ENCODE measurements around the gene RARRES2.

Gene RARRES2

DNA sequence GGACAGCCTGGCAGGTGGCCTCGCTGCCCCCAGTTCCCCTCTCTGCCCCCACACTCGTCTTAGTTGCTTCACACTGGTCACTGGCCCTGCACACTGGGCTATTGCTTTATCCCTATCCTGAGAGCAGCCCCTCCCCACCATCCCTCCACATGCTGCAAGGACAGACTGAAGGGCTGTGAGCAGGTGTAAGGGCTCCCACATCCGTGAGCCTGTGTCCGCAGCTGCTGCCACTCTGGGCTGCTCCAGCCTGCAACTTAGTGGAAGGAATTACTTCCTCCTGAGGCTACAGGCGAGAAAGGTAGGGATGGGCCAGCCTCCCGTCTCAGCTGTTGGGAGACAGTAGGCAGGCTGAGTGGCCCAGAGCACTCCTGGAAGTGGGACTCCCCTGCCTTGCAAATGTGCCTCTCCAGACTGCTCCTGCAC, 3.8 kb downstream of the RARRES2 start:
- DNase-seq (ENCODE audit: low read depth in 3 of 3), result no peak

GRCh38 chr7:150337179-150337578, 4.2 kb downstream of the RARRES2 start:
- no peak for DNase-seq (ENCODE audit: low read depth in 3 of 3)

GRCh38 chr7:150336746-150337145, 4.7 kb downstream of the RARRES2 start:
- no peak for DNase-seq (ENCODE audit: low read depth in 3 of 3)

- no peak for DNase-seq (ENCODE audit: low read depth in 3 of 3)
Observed at GRCh38 chr7:150335774-150336112, 5.7 kb downstream of the RARRES2 start.

- DNase-seq (ENCODE audit: low read depth in 3 of 3), result no peak
Observed at GRCh38 chr7:150335108-150335773, 6.2 kb downstream of the RARRES2 start.

- no peak for DNase-seq (ENCODE audit: low read depth in 3 of 3)
Observed at GRCh38 chr7:150334108-150334507, 7.3 kb downstream of the RARRES2 start.

- no peak for DNase-seq (ENCODE audit: low read depth in 3 of 3)
Observed at GRCh38 chr7:150333659-150334058, 7.8 kb downstream of the RARRES2 start.

GRCh38 chr7:150332852-150333635, 8.4 kb downstream of the RARRES2 start:
- no peak for DNase-seq (ENCODE audit: low read depth in 3 of 3)

DNA sequence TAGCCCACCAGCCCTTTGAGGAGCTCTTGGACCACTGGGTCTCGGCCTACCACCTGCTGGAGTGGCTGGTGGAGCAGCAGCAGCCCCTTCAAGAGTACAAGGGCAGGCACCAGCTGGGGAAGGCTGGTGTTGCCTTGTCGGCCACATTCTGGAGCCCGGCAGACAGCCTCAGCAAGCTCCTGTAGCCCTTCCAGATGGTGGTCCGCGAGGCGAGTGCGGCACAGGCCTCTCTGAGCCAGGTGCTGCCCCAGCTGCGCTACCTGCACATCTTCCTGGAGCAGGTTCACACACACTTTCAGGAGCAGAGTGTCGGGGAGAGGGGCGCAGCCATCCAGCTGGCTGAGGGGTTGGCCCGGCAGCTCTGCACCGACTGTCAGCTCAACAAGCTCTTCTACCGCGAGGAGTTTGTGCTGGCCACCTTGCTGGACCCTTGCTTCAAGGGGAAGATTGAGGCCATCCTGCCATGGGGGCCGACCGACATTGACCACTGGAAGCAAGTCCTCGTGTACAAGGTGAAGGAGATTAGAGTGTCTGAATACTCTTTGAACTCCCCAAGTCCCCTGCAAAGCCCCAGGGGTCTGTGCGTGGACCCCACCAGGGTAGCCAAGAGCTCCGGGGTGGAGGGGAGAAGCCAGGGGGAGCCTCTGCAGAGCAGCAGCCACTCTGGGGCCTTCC, 11.1 kb downstream of the RARRES2 start:
- DNase-seq (ENCODE audit: low read depth in 3 of 3), result no peak

DNA sequence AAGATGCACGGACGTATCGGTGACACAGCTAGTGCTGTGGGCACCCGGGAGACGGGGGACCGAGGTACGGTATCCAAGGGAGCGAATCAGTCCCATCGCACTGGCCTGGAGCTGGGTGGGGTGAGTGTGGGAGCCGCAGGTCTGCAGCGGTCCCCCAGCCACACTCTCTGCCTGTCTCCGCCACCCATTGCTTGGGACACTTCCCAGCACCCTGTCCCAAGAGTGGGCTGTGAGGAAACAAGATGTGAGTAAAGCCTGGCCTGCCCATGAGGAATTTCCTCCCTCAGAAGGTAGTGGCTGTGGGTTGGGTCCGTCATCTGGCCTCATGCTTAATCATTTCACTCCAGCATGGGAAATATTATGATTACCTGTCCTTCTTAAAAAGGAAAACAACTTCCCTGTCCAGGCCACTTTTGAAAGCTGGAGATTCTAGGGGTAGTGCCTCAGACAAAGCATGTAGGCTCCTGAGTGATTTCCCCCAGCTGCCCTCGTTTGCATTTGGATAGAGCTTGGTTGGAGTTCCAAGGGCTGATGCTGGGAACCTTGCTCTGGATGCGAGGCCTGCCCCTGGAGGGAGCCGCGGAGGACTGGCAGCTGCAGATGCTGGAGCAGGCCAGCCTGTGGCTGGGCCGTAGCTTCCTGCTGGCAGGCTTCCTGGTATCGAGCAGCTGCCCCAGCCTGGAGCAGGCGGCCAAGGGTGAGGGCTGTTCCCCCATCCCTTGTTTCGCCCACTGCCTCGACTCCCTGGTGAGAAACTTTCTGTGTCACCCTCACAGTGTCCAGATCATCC, 11.9 kb downstream of the RARRES2 start:
- no peak for DNase-seq (ENCODE audit: low read depth in 3 of 3)

DNA sequence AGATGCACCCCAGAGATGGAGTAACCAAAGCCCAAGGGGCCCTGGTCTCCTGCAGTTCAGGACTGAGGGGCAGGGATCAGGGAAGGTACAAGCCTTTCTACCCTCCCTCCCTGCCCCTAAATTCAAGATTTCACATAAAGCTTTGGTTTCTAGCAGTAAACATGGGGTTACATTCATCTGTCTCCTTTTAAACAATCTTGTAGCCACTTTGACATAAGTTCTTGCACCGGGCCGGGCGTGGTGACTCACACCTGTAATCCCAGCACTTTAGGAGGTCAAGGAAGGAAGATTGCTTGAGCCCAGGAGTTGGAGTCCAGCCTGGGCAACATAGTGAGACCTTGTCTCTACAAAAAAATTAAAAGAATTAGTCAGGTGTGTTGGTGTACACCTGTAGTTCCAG, 14.1 kb downstream of the RARRES2 start:
- DNase-seq (ENCODE audit: low read depth in 3 of 3), result no peak

- no peak for DNase-seq (ENCODE audit: low read depth in 3 of 3)
Observed at GRCh38 chr7:150326657-150327268, 14.7 kb downstream of the RARRES2 start.

DNA sequence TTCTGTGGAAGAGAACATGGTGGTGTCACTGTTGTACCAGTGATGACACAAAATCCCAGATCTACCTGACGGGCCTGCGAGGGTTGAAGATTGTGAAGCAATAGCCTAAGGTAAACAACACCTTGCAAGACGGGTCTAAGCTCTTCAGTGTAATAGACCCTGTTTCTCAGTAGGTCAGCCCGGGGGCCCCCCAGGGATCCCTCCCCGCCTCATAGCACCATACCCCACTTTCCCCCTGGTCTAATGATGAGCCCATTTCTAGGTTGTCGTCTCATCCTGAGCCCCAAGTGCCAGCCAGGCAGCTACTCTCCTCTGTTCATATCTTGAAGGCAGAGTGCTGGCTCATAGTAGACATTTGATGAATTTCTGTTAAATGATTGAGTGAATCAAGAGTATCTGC, 15.5 kb downstream of the RARRES2 start:
- no peak for DNase-seq (ENCODE audit: low read depth in 3 of 3)

DNA sequence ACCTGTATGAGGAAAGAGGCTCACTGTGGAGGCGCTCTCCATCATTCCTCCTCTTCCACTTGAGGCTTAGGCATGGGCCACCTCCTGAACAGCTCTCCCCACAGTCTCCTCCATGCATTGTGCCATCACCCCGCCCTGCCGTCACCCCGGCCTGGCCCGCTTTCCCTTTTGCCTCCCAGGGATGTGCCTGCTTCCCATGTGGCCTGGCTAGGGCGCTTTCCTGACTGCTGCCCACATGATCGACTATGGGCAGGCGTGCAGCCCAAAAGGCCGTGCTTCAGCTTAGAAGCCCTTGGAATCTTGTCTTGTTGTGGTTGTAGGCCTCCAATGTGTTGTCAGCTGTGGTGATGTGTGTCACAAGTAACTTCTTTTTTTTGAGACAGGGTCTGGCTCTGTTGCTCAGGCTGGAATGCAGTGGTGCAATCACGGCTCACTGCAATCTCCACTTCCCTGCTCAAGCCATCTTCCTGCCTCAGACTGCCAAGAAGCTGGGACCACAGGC, 16.3 kb downstream of the RARRES2 start:
- DNase-seq (ENCODE audit: low read depth in 3 of 3), result no peak

GRCh38 chr7:150324373-150324961, 17.0 kb downstream of the RARRES2 start:
- no peak for DNase-seq (ENCODE audit: low read depth in 3 of 3)

- no peak for DNase-seq (ENCODE audit: low read depth in 3 of 3)
Observed at GRCh38 chr7:150323682-150324372, 17.6 kb downstream of the RARRES2 start.

- DNase-seq (ENCODE audit: low read depth in 3 of 3), result peak; percentile 31 to 70 (median 36)
Observed at GRCh38 chr7:150322833-150323681, 18.4 kb downstream of the RARRES2 start, which contains the start of the genes ACTR3C and LRRC61. TSS of gene ACTR3C (minus strand) at chr7:150323545. CDS start at chr7:150295296, 28,249 bp downstream. TSS of gene LRRC61 (plus strand) at chr7:150323355. CDS start at chr7:150336862, 13,507 bp downstream.

DNA sequence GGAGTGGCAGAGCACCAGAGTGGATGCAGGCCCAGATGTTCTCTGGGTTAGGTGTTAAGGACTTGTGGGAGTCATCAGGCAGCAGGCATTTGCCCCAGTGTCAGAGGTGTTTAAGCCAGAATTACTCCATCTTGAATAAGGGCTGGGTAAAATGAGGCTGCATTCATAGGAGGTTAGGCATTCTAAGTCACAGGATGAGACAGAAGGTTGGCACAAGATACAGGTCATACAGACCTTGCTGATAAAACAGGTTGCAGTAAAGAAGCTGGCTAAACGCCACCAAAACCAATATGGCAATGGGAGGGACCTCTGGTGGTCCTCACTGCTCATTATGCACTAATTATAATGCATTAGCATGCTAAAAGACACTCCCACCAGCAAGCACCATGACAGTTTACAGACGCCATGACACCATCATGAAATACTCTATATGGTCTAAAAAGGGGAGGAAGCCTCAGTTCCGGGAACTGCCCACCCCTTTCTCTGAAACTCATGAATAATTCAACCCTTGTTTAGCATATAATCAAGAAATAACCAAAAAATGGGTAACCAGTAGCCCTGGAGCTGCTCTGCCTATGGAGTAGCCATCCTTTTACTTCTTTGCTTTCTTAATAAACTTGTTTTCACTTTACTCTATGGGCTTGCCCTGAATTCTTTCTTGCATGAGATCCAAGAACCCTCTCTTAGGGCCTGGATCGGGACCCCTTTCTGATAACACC, 19.2 kb downstream of the RARRES2 start:
- DNase-seq (ENCODE audit: low read depth in 3 of 3), result peak; percentile 21 to 45 (median 41)

GRCh38 chr7:150321788-150322113, 19.7 kb downstream of the RARRES2 start:
- no peak for DNase-seq (ENCODE audit: low read depth in 3 of 3)
